ENCODE results near the gene ST6GALNAC6.

DNA sequence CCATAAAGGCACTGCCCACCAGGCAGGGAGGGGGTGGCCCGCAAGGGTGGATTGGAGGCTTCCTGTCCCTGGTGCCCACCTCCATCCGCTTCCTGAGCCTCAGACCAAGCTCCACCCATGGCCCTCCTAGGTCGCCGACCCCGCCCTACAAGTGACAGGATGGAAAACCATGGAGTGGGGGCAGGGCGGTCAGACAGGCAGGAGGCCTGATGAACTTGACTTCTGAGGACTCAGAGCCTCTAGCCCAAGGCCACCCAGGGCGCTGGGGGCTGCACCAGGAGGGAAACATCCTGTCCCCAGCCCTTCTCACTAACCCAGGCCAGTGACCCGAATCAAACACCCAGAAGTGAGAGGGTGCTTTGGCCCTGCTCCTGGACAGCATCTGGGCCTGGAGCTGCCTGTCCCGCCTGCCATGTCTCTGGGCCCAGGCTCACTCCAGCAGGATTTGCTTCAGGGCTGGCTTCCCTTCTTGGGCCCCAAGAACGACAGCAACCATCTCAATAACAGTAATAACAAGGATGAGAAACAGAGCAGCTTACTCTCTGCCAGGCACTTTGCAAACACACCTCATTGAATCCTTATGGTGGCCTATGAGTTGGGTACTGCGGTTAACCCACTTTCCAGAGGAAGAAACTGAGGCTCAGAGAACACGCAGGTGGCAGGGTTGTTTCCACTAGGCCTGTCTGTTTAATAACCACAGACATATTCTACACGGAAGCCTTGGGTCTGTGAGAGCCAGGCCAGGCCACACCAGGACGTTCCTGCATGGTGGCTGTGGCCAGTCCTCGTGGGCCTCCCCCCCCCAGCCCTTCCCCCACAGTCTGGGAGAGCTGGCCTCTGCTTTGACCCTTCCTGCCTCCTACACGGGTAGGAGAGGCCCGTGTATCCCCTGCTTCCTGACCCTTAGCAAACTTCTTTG lies 4.4 kb upstream of the ST6GALNAC6 start:
- TF ChIP-seq, protein P1, sequence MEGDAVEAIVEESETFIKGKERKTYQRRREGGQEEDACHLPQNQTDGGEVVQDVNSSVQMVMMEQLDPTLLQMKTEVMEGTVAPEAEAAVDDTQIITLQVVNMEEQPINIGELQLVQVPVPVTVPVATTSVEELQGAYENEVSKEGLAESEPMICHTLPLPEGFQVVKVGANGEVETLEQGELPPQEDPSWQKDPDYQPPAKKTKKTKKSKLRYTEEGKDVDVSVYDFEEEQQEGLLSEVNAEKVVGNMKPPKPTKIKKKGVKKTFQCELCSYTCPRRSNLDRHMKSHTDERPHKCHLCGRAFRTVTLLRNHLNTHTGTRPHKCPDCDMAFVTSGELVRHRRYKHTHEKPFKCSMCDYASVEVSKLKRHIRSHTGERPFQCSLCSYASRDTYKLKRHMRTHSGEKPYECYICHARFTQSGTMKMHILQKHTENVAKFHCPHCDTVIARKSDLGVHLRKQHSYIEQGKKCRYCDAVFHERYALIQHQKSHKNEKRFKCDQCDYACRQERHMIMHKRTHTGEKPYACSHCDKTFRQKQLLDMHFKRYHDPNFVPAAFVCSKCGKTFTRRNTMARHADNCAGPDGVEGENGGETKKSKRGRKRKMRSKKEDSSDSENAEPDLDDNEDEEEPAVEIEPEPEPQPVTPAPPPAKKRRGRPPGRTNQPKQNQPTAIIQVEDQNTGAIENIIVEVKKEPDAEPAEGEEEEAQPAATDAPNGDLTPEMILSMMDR (IDR thresholded peaks at IDR 0.05): no peak
- TF ChIP-seq EZH2phosphoT487 (IDR thresholded peaks at IDR 0.05) (no peak), EZH2 (IDR thresholded peaks at IDR 0.05) (no peak)

All from neural progenitor cell (in vitro differentiated cells).